B cell (primary cell): ENCODE results near the gene ADAMTS2. TPM values are rescaled to one million over a fixed set of nuclear protein-coding genes. Genes with fewer than 3 reads are reported as not detected.

ENCODE experiments used
- ATAC-seq: fragments of 200-7000 bp; cut with Tn5 transposase; one replicate; pipeline ENCODE4 v1.10.0; 2021; ENCODE audit warnings: low read depth, mild to moderate bottlenecking, moderate number of reproducible peaks, moderate library complexity
- CTCF ChIA-PET: fragments of 350-600 bp; sonication (Branson Sonifier 250); formaldehyde crosslinking; loops from one replicate; lab custom pipeline; 2021; ENCODE audit warnings: antibody characterized with exemption, inconsistent platforms; lab: Charles Lee
- POLR2A ChIA-PET: fragments of 350-600 bp; sonication (Branson Sonifier 250); formaldehyde crosslinking; loops from one replicate; lab custom pipeline; 2021; ENCODE audit warnings: antibody characterized with exemption; lab: Charles Lee
- DNase-seq: peaks from one replicate; pipeline ENCODE4 v3.0.0; 2013
- H2AFZ ChIP-seq: 2 replicates; pipeline ENCODE4 v1.6.1; 2012; ENCODE audit warnings: mild to moderate bottlenecking, low read depth, low read length; ENCODE audit not compliant: insufficient read depth, poor library complexity, severe bottlenecking
- H3K27ac ChIP-seq, 2 donors: 1 replicate in 1 of 2; 2 replicates in 1 of 2; pipeline ENCODE4 v1.5.1; 2012 to 2013; ENCODE audit warnings: low read length in 2 of 2, mild to moderate bottlenecking in 2 of 2, moderate library complexity in 1 of 2
- H3K27me3 ChIP-seq, 4 experiments: fragments of 200-600 bp in 1 of 4; sonication (generic) in 1 of 4; replicated peaks in 1 of 4; 1 replicate in 2 of 4; 2 replicates in 2 of 4; pipeline versions ENCODE4 v1.6.1 to v1.7.0; 2013 to 2016; ENCODE audit warnings: low read length in 3 of 4, mild to moderate bottlenecking in 2 of 4, mixed read lengths in 1 of 4, moderate library complexity in 1 of 4; ENCODE audit not compliant: insufficient read depth in 4 of 4, control insufficient read depth in 3 of 4; ENCODE audit errors: control extremely low read depth in 1 of 4
- H3K36me3 ChIP-seq, 2 experiments: replicated peaks in 1 of 2; 1 replicate in 1 of 2; 2 replicates in 1 of 2; pipeline versions ENCODE4 v1.6.1 to v1.7.1; 2013; ENCODE audit warnings: low read length in 1 of 2; ENCODE audit not compliant: insufficient read depth in 2 of 2, control insufficient read depth in 1 of 2; ENCODE audit errors: control extremely low read depth in 1 of 2, extremely low read depth in 1 of 2
- H3K4me1 ChIP-seq, 2 donors: fragments of 200-600 bp in 1 of 2; sonication (generic) in 1 of 2; 1 replicate in 1 of 2; 2 replicates in 1 of 2; pipeline versions ENCODE4 v1.5.1 to v1.6.1; 2013 to 2017; ENCODE audit warnings: low read length in 2 of 2; ENCODE audit not compliant: control insufficient read depth in 2 of 2, insufficient read depth in 2 of 2
- H3K4me2 ChIP-seq: replicated peaks from 2 replicates; pipeline ENCODE3; 2012; ENCODE audit warnings: mild to moderate bottlenecking, low read depth, low read length; ENCODE audit not compliant: poor library complexity, severe bottlenecking
- H3K4me3 ChIP-seq, 5 experiments: fragments of 200-600 bp in 1 of 5; sonication (generic) in 1 of 5; 1 replicate in 3 of 5; 2 replicates in 2 of 5; pipeline versions ENCODE4 v1.5.1 to v1.7.0; 2011 to 2016; ENCODE audit warnings: low read length in 4 of 5, mild to moderate bottlenecking in 4 of 5, low read depth in 2 of 5, control low read depth in 1 of 5, moderate library complexity in 1 of 5; ENCODE audit not compliant: insufficient read depth in 1 of 5; ENCODE audit errors: control extremely low read depth in 1 of 5, extremely low read depth in 1 of 5
- H3K79me2 ChIP-seq: fragments of 200-600 bp; sonication (generic); one replicate; pipeline ENCODE4 v1.6.0; 2016; ENCODE audit warnings: low read length; ENCODE audit not compliant: control insufficient read depth, insufficient read depth
- H3K9ac ChIP-seq: fragments of 200-600 bp; sonication (generic); 2 replicates; pipeline ENCODE4 v1.6.1; 2017; ENCODE audit warnings: mild to moderate bottlenecking, low read length, moderate library complexity
- H3K9me3 ChIP-seq, 3 donors: one replicate each; pipeline versions ENCODE4 v1.6.1 to v1.7.1; 2013; ENCODE audit warnings: low read length in 2 of 3; ENCODE audit not compliant: control insufficient read depth in 2 of 3, insufficient read depth in 1 of 3; ENCODE audit errors: control extremely low read depth in 1 of 3
- H4K20me1 ChIP-seq: 2 replicates; pipeline ENCODE4 v1.6.0; 2012; ENCODE audit warnings: mild to moderate bottlenecking, low read length; ENCODE audit not compliant: insufficient read depth, control insufficient read depth, poor library complexity, severe bottlenecking
- H3K27ac Mint-ChIP-seq: one replicate; pipeline ENCODE4 v1.8.0; 2021; ENCODE audit warnings: mixed read lengths
- H3K27me3 Mint-ChIP-seq: one replicate; pipeline ENCODE4 v1.8.0; 2021; ENCODE audit warnings: mixed read lengths
- H3K4me1 Mint-ChIP-seq: one replicate; pipeline ENCODE4 v1.8.0; 2021; ENCODE audit warnings: mixed read lengths
- H3K4me3 Mint-ChIP-seq: one replicate; pipeline ENCODE4 v1.8.0; 2021; ENCODE audit warnings: mixed read lengths
- H3K9me3 Mint-ChIP-seq: one replicate; pipeline ENCODE4 v1.8.0; 2022; ENCODE audit warnings: mixed read lengths; ENCODE audit not compliant: insufficient read depth
- CTCF ChIP-seq: fragments of 200-600 bp; IDR thresholded peaks from one replicate; pipeline ENCODE4 v1.8.0; 2022; ENCODE audit warnings: antibody characterized with exemption, mild to moderate bottlenecking
- EZH2 ChIP-seq: IDR thresholded peaks from 2 replicates; pipeline ENCODE4 v1.6.1; 2012; ENCODE audit warnings: borderline replicate concordance, low read depth, mild to moderate bottlenecking, moderate library complexity, low read length; ENCODE audit not compliant: insufficient read depth, poor library complexity, severe bottlenecking
- WGBS: methylation state at CpG from one replicate; pipeline ENCODE4 v1.1.5; 2013; ENCODE audit warnings: missing lambda C conversion rate; ENCODE audit not compliant: insufficient coverage; 5-methylcytosine and 5-hydroxymethylcytosine counted together
- intact Hi-C: fragments of 100-400 bp; cut with micrococcal nuclease; formaldehyde crosslinking; loops from one replicate; pipeline ENCODE4 v1.10.0; 2022
- polyA plus RNA-seq: library from polyadenylated mRNA; depleted of rRNA; stranded (reverse); fragments of >200 nt; gene quantifications from 2 replicates; pipeline ENCODE4 v1.2.3, GENCODE V29; 2012
- total RNA-seq, 2 donors: library from RNA; stranded (reverse); fragments of 120-200 nt in 1 of 2; gene quantifications; 1 replicate in 1 of 2; 2 replicates in 1 of 2; pipeline versions ENCODE4 v1.2.3 to v1.2.4, GENCODE V29; 2013 to 2022

Gene ADAMTS2
- total and polyA plus RNA-seq, 2 donors (not counting 1 experiment from before 2014, with no cell fraction given) = not detected

- Mint-ChIP-seq H3K27ac (no peak overlapping the region), H3K27me3 (peaks cover 7% of the 10 kb centered on the region), H3K4me3 (no peak overlapping the region), H3K9me3 (no peaks in the 10 kb centered on the region), H3K4me1 (no peaks in the 10 kb centered on the region)
- Histone ChIP-seq H4K20me1 (no peaks in the 10 kb centered on the region), H3K4me2 (no peak overlapping the region), H3K4me1 (no peaks in the 10 kb centered on the region), H3K36me3 (no peaks in the 10 kb centered on the region), H3K9ac (no peak overlapping the region), H3K27me3 (no peaks in the 10 kb centered on the region), H2AFZ (no peak overlapping the region), H3K79me2 (no peaks in the 10 kb centered on the region), H3K4me3 (no peak overlapping the region), H3K27ac (no peak overlapping the region), H3K9me3 (peaks cover 0 to 15% (median 0%) of the 10 kb centered on the region in 3 donors)
- intact Hi-C loops = no loop called here
- ChIA-PET CTCF (no interaction called here), POLR2A (no interaction called here)
- DNase-seq (no peak), ATAC-seq (no peak)
- TF ChIP-seq EZH2 = no peak
- 95% methylated on average over 11 of the region's 14 CpGs for WGBS
Observed at GRCh38 chr5:179231309-179231708, 114.0 kb downstream of the ADAMTS2 start.

GRCh38 chr5:179230061-179230461, 115.2 kb downstream of the ADAMTS2 start:
- Histone ChIP-seq H2AFZ (no peak overlapping the region), H3K4me3 (no peak overlapping the region), H3K36me3 (no peaks in the 10 kb centered on the region), H3K27me3 (no peaks in the 10 kb centered on the region), H3K4me1 (no peaks in the 10 kb centered on the region), H3K9me3 (peaks cover 0 to 7% (median 0%) of the 10 kb centered on the region in 3 donors), H3K4me2 (no peak overlapping the region), H4K20me1 (no peaks in the 10 kb centered on the region), H3K79me2 (no peaks in the 10 kb centered on the region), H3K27ac (no peak overlapping the region), H3K9ac (no peak overlapping the region)
- no peak for DNase-seq
- POLR2A ChIA-PET = no interaction called here
- Mint-ChIP-seq H3K27me3 (peaks cover 7% of the 10 kb centered on the region), H3K27ac (no peak overlapping the region), H3K9me3 (no peaks in the 10 kb centered on the region), H3K4me1 (no peaks in the 10 kb centered on the region), H3K4me3 (no peak overlapping the region)
- intact Hi-C loops = no loop called here
- CTCF ChIA-PET = no interaction called here
- WGBS = 93% methylated on average over 9 of the region's 9 CpGs
- TF ChIP-seq CTCF (no peak), EZH2 (no peak)
- ATAC-seq = no peak
